NCI-H2107 treated with DMSO at 0.1 percent for 48 hours (cell line): ENCODE results near the gene PUM1.
A peak's percentile ranks its signal among the peaks of the same experiment; 100 is the strongest.

Source experiments
- DNase-seq: peaks from one replicate; lab custom pipeline; 2025; ENCODE audit not compliant: unreplicated experiment; lab: John Stamatoyannopoulos, UW

PUM1 gene

GRCh38 chr1:31032266-31032665 is 33.3 kb downstream of the PUM1 start:
- no peak for DNase-seq

DNA sequence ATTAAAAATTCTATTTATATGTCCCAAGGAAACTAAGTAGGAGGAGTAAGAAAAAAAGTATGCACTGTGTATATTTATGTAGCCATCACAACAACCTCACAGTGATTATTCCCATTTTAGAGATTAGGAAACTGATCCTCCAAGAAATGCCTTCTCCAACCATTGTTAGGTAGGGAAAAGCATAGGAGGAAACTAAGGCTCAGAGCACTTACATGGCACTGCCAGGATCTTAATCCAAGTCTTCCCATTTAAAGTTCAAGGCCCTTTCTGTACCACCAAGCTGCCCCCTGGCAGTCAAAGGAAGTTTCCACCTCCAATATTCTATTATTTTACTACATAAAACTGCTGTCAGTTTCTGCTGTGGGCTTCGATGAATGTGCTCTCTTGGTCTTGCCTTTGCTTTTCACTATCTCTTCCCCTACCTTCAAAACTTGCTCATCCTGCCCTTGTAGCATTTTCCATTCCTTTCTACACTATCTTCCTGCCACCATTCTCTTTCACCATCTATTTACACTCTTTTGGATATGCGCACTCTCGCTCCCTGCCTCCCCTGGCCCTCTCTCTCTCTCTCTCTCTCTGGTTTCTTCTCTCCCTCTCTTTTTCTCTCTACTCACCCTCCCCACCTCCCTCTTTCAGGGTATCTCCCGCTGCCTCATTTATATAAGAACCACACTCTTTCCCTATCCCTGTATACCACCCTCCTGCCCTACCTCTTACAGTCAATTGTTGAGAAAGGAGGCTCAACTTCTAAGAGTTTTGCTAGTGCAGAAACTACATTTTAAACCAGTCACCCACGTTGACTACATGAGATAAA is 34.0 kb downstream of the PUM1 start:
- no peak for DNase-seq

- no peak for DNase-seq
These were observed 36.5 kb downstream of the PUM1 start for GRCh38 chr1:31029026-31029425.

- DNase-seq = no peak
These were observed 37.6 kb downstream of the PUM1 start for GRCh38 chr1:31027693-31028526.

- DNase-seq = no peak
These were observed 43.3 kb downstream of the PUM1 start for GRCh38 chr1:31022259-31022658.

- no peak for DNase-seq
These were observed 45.3 kb downstream of the PUM1 start for GRCh38 chr1:31020007-31020790.

DNA sequence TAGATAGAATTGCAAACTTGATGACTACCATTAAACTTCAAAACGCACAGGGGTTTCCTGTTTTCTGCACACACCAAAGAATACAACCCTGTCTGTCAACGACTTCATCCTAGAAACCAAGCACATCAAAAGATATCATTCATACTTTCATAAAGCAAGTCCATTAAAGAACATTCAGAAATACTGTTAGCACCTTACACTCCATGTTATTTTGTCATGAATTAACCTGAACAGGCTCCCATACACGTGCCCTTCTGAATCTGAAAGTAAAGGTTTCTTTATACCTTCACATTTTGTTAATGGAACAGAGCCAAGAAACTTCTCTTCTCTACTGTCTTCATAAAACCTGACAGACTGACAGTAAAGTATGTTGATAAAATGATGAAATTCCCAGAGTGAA is 46.1 kb downstream of the PUM1 start:
- DNase-seq = no peak

GRCh38 chr1:31016868-31017267 is 48.6 kb downstream of the PUM1 start:
- DNase-seq = peak; percentile 13

GRCh38 chr1:31013187-31013864 is 52.2 kb downstream of the PUM1 start:
- DNase-seq = no peak

DNA sequence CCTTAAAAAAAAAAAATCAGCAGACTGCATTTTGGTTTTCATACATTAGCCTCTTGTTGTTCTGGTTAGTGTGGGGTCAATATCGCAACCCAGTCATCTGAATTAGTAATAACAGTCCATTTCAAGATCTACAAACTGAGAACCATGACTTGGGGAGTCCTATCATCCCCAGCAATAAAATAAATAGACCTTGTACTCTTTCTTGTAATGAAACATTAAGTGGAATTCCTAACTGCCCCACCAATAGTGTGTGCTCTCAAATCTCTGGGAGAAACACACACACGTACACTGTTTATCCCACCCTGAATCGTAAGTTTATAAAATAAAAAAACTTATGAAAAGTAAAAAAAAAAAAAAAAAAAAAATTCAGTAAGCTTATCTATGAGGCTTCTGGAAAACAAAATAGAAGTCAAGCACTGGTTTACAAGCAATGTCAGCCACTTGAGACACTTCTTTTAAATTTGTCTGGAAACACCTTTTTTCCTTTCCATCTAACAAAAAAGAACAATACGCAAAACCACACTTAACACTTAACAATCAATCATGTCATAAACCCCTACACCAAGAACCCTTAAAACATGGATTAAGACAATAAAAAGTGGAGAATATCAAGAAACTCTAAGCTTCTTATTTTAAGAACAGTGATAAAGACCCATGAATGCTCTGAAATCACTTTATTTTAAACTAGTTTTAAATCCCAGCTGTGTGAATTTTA is 53.1 kb downstream of the PUM1 start:
- DNase-seq = no peak

GRCh38 chr1:31011719-31012118 is 53.8 kb downstream of the PUM1 start:
- no peak for DNase-seq

DNA sequence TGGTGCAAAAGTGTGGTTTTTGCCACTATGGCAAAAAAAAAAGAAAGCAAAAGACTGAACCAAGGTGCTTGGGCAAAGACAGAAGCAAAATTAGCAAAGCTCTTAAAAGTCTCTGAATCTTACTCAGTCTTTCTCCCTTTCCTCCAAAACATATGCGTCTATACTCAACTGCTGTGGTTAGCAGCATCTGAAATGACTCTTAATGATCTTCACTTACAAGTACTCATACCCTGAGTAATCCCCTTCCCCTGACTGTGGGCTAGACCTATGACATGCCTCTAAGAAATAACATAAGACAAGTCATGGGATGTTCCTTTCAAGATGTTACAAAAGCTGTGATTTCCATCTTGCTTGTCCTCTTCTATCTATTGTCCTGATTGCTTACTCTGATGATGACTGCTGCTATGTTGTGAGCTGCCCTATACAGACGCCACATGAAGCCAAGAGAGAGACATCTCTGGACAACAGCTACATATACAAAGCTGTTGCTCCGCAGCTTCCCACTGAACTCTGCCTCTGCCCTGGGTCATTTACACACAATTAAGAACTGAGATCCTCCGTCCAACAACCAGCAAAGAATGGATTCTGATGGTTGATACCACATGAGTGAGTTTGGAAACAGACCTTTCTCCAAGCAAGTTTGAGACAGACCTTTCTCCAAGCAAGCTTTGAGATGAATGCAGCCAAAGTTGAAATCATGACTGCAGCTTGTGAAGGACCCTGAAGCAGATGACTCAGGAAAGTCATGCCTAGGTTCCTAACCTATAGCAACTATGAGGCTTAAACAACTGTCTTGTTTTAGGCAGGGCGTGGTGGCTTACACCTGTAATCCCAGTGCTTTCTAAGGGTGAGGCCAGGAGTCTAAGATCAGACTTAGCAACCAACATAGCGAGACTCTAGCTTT is 55.2 kb downstream of the PUM1 start:
- no peak for DNase-seq

- no peak for DNase-seq
These were observed 58.0 kb downstream of the PUM1 start for GRCh38 chr1:31007462-31007991.

- no peak for DNase-seq
These were observed 58.8 kb downstream of the PUM1 start for GRCh38 chr1:31006747-31007146.

DNA sequence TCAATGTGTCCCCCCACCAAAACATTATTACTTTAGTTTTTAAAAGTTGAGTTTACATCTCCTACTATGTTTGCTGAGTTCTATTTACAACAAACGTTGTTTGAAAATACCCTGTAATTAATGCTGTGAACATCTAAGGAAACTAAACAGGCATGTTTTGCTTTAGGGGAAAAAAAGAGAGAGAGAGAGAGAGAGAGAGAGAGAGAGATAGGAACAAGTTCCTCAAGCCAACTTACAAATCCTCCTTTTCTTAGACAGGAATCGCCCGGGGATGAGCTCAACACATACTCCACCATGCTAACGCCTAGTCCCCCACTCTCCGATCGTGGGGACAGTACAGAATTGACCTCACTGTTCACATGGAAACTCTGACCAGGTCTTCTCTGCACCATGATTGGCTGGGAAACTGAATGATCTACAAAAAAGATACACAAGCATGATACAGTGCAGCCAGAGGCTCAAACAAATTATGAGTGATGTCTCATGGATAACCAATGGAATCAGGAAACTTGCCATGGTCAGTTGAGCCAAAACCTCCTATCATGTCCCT is 59.8 kb downstream of the PUM1 start:
- no peak for DNase-seq

DNA sequence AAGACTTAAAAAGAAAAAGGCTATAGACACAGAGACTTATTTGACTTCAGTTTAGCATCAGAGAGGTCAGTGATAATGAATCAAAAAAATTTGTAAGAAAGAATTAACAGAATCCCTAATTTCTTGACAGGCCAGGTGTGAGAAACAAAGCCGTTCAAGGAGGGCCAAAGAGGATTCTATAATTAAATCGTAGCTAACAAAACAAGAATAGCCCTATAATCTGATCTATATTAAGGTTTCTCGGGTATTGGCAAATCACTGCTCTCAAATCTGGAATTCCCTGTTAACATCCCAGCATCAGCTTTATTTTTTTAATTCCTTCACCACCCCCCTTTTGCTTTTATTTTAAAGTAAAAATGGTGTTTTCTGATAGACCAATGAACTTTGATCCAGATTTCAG is 60.3 kb downstream of the PUM1 start:
- no peak for DNase-seq

- DNase-seq = no peak
These were observed 61.3 kb downstream of the PUM1 start for GRCh38 chr1:31004231-31004621.

- DNase-seq = no peak
These were observed 61.8 kb downstream of the PUM1 start for GRCh38 chr1:31003613-31004230.
